B cell (primary cell): ENCODE results near the gene LRRC14B. TPM values are rescaled to one million over a fixed set of nuclear protein-coding genes. Genes with fewer than 3 reads are reported as not detected.

Experiments
- ATAC-seq: fragments of 200-7000 bp; cut with Tn5 transposase; one replicate; pipeline ENCODE4 v1.10.0; 2021; ENCODE audit warnings: low read depth, mild to moderate bottlenecking, moderate number of reproducible peaks, moderate library complexity
- CTCF ChIA-PET: fragments of 350-600 bp; sonication (Branson Sonifier 250); formaldehyde crosslinking; loops from one replicate; lab custom pipeline; 2021; ENCODE audit warnings: antibody characterized with exemption, inconsistent platforms; lab: Charles Lee
- POLR2A ChIA-PET: fragments of 350-600 bp; sonication (Branson Sonifier 250); formaldehyde crosslinking; loops from one replicate; lab custom pipeline; 2021; ENCODE audit warnings: antibody characterized with exemption; lab: Charles Lee
- DNase-seq: peaks from one replicate; pipeline ENCODE4 v3.0.0; 2013
- H2AFZ ChIP-seq: 2 replicates; pipeline ENCODE4 v1.6.1; 2012; ENCODE audit warnings: mild to moderate bottlenecking, low read depth, low read length; ENCODE audit not compliant: insufficient read depth, poor library complexity, severe bottlenecking
- H3K27ac ChIP-seq, 2 donors: 1 replicate in 1 of 2; 2 replicates in 1 of 2; pipeline ENCODE4 v1.5.1; 2012 to 2013; ENCODE audit warnings: low read length in 2 of 2, mild to moderate bottlenecking in 2 of 2, moderate library complexity in 1 of 2
- H3K27me3 ChIP-seq, 4 experiments: fragments of 200-600 bp in 1 of 4; sonication (generic) in 1 of 4; replicated peaks in 1 of 4; 1 replicate in 2 of 4; 2 replicates in 2 of 4; pipeline versions ENCODE4 v1.6.1 to v1.7.0; 2013 to 2016; ENCODE audit warnings: low read length in 3 of 4, mild to moderate bottlenecking in 2 of 4, mixed read lengths in 1 of 4, moderate library complexity in 1 of 4; ENCODE audit not compliant: insufficient read depth in 4 of 4, control insufficient read depth in 3 of 4; ENCODE audit errors: control extremely low read depth in 1 of 4
- H3K36me3 ChIP-seq, 2 experiments: replicated peaks in 1 of 2; 1 replicate in 1 of 2; 2 replicates in 1 of 2; pipeline versions ENCODE4 v1.6.1 to v1.7.1; 2013; ENCODE audit warnings: low read length in 1 of 2; ENCODE audit not compliant: insufficient read depth in 2 of 2, control insufficient read depth in 1 of 2; ENCODE audit errors: control extremely low read depth in 1 of 2, extremely low read depth in 1 of 2
- H3K4me1 ChIP-seq, 2 donors: fragments of 200-600 bp in 1 of 2; sonication (generic) in 1 of 2; 1 replicate in 1 of 2; 2 replicates in 1 of 2; pipeline versions ENCODE4 v1.5.1 to v1.6.1; 2013 to 2017; ENCODE audit warnings: low read length in 2 of 2; ENCODE audit not compliant: control insufficient read depth in 2 of 2, insufficient read depth in 2 of 2
- H3K4me2 ChIP-seq: replicated peaks from 2 replicates; pipeline ENCODE3; 2012; ENCODE audit warnings: mild to moderate bottlenecking, low read depth, low read length; ENCODE audit not compliant: poor library complexity, severe bottlenecking
- H3K4me3 ChIP-seq, 5 experiments: fragments of 200-600 bp in 1 of 5; sonication (generic) in 1 of 5; 1 replicate in 3 of 5; 2 replicates in 2 of 5; pipeline versions ENCODE4 v1.5.1 to v1.7.0; 2011 to 2016; ENCODE audit warnings: low read length in 4 of 5, mild to moderate bottlenecking in 4 of 5, low read depth in 2 of 5, control low read depth in 1 of 5, moderate library complexity in 1 of 5; ENCODE audit not compliant: insufficient read depth in 1 of 5; ENCODE audit errors: control extremely low read depth in 1 of 5, extremely low read depth in 1 of 5
- H3K79me2 ChIP-seq: fragments of 200-600 bp; sonication (generic); one replicate; pipeline ENCODE4 v1.6.0; 2016; ENCODE audit warnings: low read length; ENCODE audit not compliant: control insufficient read depth, insufficient read depth
- H3K9ac ChIP-seq: fragments of 200-600 bp; sonication (generic); 2 replicates; pipeline ENCODE4 v1.6.1; 2017; ENCODE audit warnings: mild to moderate bottlenecking, low read length, moderate library complexity
- H3K9me3 ChIP-seq, 3 donors: one replicate each; pipeline versions ENCODE4 v1.6.1 to v1.7.1; 2013; ENCODE audit warnings: low read length in 2 of 3; ENCODE audit not compliant: control insufficient read depth in 2 of 3, insufficient read depth in 1 of 3; ENCODE audit errors: control extremely low read depth in 1 of 3
- H4K20me1 ChIP-seq: 2 replicates; pipeline ENCODE4 v1.6.0; 2012; ENCODE audit warnings: mild to moderate bottlenecking, low read length; ENCODE audit not compliant: insufficient read depth, control insufficient read depth, poor library complexity, severe bottlenecking
- H3K27ac Mint-ChIP-seq: one replicate; pipeline ENCODE4 v1.8.0; 2021; ENCODE audit warnings: mixed read lengths
- H3K27me3 Mint-ChIP-seq: one replicate; pipeline ENCODE4 v1.8.0; 2021; ENCODE audit warnings: mixed read lengths
- H3K4me1 Mint-ChIP-seq: one replicate; pipeline ENCODE4 v1.8.0; 2021; ENCODE audit warnings: mixed read lengths
- H3K4me3 Mint-ChIP-seq: one replicate; pipeline ENCODE4 v1.8.0; 2021; ENCODE audit warnings: mixed read lengths
- H3K9me3 Mint-ChIP-seq: one replicate; pipeline ENCODE4 v1.8.0; 2022; ENCODE audit warnings: mixed read lengths; ENCODE audit not compliant: insufficient read depth
- CTCF ChIP-seq: fragments of 200-600 bp; IDR thresholded peaks from one replicate; pipeline ENCODE4 v1.8.0; 2022; ENCODE audit warnings: antibody characterized with exemption, mild to moderate bottlenecking
- EZH2 ChIP-seq: IDR thresholded peaks from 2 replicates; pipeline ENCODE4 v1.6.1; 2012; ENCODE audit warnings: borderline replicate concordance, low read depth, mild to moderate bottlenecking, moderate library complexity, low read length; ENCODE audit not compliant: insufficient read depth, poor library complexity, severe bottlenecking
- WGBS: methylation state at CpG from one replicate; pipeline ENCODE4 v1.1.5; 2013; ENCODE audit warnings: missing lambda C conversion rate; ENCODE audit not compliant: insufficient coverage; 5-methylcytosine and 5-hydroxymethylcytosine counted together
- intact Hi-C: fragments of 100-400 bp; cut with micrococcal nuclease; formaldehyde crosslinking; loops from one replicate; pipeline ENCODE4 v1.10.0; 2022
- polyA plus RNA-seq: library from polyadenylated mRNA; depleted of rRNA; stranded (reverse); fragments of >200 nt; gene quantifications from 2 replicates; pipeline ENCODE4 v1.2.3, GENCODE V29; 2012
- total RNA-seq, 2 donors: library from RNA; stranded (reverse); fragments of 120-200 nt in 1 of 2; gene quantifications; 1 replicate in 1 of 2; 2 replicates in 1 of 2; pipeline versions ENCODE4 v1.2.3 to v1.2.4, GENCODE V29; 2013 to 2022

Gene LRRC14B
- total and polyA plus RNA-seq, 2 donors (not counting 1 experiment from before 2014, with no cell fraction given) = 0.06 TPM; not detected in 1

DNA sequence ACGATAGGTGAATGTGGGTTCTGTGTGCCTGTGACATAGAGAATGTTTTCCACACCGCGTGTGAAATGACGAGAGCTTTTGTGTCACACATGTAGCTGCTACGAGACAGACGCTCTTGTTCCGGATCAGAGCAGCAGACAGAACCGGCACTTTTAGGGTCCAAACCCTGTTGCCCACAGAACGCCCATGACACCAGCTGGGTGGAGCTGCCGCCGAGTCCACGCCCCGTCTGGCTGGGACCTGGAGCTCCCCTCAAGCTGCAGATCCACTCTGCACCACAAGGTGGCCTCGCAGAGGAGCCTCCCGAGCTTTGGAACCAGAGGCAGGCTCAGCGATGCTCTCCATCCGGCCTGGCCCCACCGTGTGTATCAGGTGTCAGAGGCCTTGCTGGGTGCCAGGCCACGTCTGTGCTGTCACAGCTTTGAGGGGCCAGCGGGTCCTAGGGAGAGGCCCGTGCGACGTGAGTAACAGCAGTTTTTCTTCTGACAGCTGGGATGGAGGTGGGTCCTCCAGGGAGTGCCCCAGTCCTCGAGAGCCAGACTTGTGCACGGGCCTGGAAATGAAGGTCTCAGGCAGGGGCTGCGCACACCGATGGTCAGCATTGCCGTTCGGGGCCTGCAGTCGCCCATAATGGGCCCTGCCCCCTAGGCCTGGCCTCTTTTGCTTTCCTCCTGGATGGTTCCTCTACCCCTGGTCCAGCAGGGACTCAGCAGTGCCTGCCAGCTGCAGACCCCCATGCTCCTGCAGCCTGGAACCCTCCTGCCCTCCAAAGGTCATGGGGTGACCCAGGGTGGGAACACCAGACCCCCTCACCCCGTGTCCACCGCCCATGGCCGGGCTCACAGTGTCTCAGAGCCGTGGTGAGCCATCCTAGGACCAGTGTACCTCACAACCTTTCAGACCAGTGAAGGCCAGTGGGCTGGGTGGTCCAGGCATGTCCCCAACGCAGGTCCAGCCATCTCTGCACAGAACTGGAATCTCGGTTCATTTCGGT is 2.5 kb upstream of the LRRC14B start:
- WGBS = 40% methylated on average over 37 of the region's 37 CpGs
- peak overlapping the region; percentile 56 for H3K4me3 Mint-ChIP-seq
- H3K4me3 ChIP-seq = no peak overlapping the region
- peaks cover 16% of the 10 kb centered on the region for H3K27me3 Mint-ChIP-seq
- peaks cover 0 to 29% (median 2%) of the 10 kb centered on the region in 4 experiments for H3K27me3 ChIP-seq
- TF ChIP-seq EZH2 (no peak), CTCF (peak; percentile 92)
- H3K9me3 ChIP-seq = no peaks in the 10 kb centered on the region
- H3K36me3 ChIP-seq = no peaks in the 10 kb centered on the region
- no peak overlapping the region for H3K9ac ChIP-seq
- DNase-seq (peak; percentile 87), ATAC-seq (peak; percentile 96)
- H3K27ac ChIP-seq = no peak overlapping the region
- peak overlapping the region; percentile 26 for H3K27ac Mint-ChIP-seq
- H3K79me2 ChIP-seq = no peaks in the 10 kb centered on the region
- peaks cover 21% of the 10 kb centered on the region for H3K4me1 Mint-ChIP-seq
- ChIA-PET POLR2A (no interaction called here), CTCF (interaction anchor here (0.6 to 2.6 kb wide), 13 partner anchors 10 to 717 kb away, joined by 3 to 19 read pairs (median 4); partner anchors contain the start of genes AHRR, CCDC127 and SDHA)
- peak overlapping the region; percentile 62 for H3K4me2 ChIP-seq
- peak overlapping the region; percentile 43 for H2AFZ ChIP-seq
- no peaks in the 10 kb centered on the region for H4K20me1 ChIP-seq
- peaks cover 16 to 19% of the 10 kb centered on the region in 2 donors for H3K4me1 ChIP-seq
- intact Hi-C loops = loop anchor here (1.0 kb wide), 2 partner anchors 30 to 243 kb away; partner anchors contain the start of genes CCDC127 and SDHA
- H3K9me3 Mint-ChIP-seq = no peaks in the 10 kb centered on the region

DNA sequence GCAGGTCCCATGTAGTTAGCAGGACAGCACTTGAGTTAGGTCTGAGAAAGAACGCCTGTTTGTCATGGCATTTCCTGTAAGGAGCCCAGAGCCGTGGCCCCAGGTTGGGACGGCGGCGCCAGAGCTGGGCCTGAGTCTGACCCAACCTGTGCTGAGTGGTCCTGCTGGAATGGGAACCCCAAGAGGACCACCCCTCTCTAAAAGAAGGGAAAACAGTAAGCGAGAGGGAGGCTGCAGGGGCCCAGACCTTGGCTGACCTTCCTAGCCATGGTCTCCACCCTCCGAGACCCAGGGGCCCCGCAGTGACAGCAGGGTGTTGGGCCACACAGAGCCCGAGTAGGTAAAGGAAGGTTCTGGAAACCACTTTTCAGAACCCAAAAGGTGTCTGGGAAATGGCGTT is 1.8 kb upstream of the LRRC14B start:
- ATAC-seq (no peak), DNase-seq (no peak)
- no peak overlapping the region for H3K4me3 Mint-ChIP-seq
- ChIA-PET CTCF (interaction anchor here (1.4 to 2.2 kb wide), 3 partner anchors 10 to 713 kb away, joined by 3 to 8 read pairs (median 4); no protein-coding TSS in a partner anchor), POLR2A (no interaction called here)
- H3K79me2 ChIP-seq = no peaks in the 10 kb centered on the region
- no peak overlapping the region for H3K9ac ChIP-seq
- peaks cover 0 to 29% (median 2%) of the 10 kb centered on the region in 4 experiments for H3K27me3 ChIP-seq
- H3K27me3 Mint-ChIP-seq = peaks cover 16% of the 10 kb centered on the region
- no peaks in the 10 kb centered on the region for H3K9me3 ChIP-seq
- no peak overlapping the region for H3K4me3 ChIP-seq
- peaks cover 16 to 19% of the 10 kb centered on the region in 2 donors for H3K4me1 ChIP-seq
- H3K27ac ChIP-seq = no peak overlapping the region
- no peaks in the 10 kb centered on the region for H3K36me3 ChIP-seq
- H2AFZ ChIP-seq = no peak overlapping the region
- peaks cover 21% of the 10 kb centered on the region for H3K4me1 Mint-ChIP-seq
- H3K9me3 Mint-ChIP-seq = no peaks in the 10 kb centered on the region
- H4K20me1 ChIP-seq = no peaks in the 10 kb centered on the region
- WGBS = 100% methylated on average over 6 of the region's 10 CpGs
- intact Hi-C loops = no loop called here
- TF ChIP-seq EZH2 (no peak), CTCF (no peak)
- no peak overlapping the region for H3K4me2 ChIP-seq
- H3K27ac Mint-ChIP-seq = no peak overlapping the region
